SK-N-MC (cell line): Measurements from ENCODE around the gene ZBTB49.

Experiments used
- EZH2 ChIP-seq: fragments of 200-600 bp; sonication (generic); IDR thresholded peaks from one replicate; pipeline ENCODE4 v1.6.1; 2017; ENCODE audit warnings: antibody characterized with exemption
- FOXP2 ChIP-seq: optimal IDR thresholded peaks from 2 replicates; pipeline ENCODE3; 2011; ENCODE audit warnings: mild to moderate bottlenecking, moderate library complexity; ENCODE audit not compliant: insufficient read depth; ENCODE audit errors: extremely low read length, control extremely low read depth
- POLR2AphosphoS5 ChIP-seq: IDR thresholded peaks from 2 replicates; pipeline ENCODE4 v1.6.1; 2012; ENCODE audit warnings: mild to moderate bottlenecking, low read depth, low read length, borderline replicate concordance

DNA sequence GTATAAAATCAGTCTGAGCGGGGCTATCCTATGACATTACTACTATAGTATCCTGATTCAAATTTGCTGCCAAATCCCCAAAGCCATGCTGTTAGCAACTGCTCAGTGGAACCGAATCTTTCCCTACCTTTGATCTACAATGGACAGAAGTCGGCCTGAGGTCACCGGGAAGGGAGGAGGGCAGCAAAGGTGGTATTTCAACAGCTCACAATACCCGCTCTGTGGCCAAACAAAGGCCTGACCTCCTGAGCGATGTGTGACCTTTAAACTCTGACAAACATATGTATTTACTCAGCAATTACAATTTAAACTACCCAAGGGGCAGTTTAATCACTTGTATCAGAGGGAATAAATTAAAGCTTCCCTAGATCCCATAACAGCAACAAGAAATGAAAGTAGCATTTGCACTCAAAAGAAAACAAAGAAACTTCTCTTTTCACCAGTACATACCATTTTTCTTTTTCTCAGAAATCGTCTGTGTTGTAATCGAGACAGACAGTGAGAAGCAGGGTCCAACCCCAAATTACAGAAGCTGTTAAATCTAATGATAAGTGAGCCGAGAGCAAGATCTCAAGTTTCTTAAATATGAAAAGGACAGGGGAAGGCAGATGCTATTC lies 30.5 kb upstream of the ZBTB49 start:
- TF ChIP-seq EZH2 = no peak
- no peak for TF ChIP-seq POLR2AphosphoS5
- no peak for TF ChIP-seq FOXP2
